SK-N-SH (cell line): ENCODE data around the gene C6orf118.

ENCODE experiments used
- EP300 ChIP-seq, 2 experiments: IDR thresholded peaks; 2 replicates each; pipeline versions ENCODE4 v1.4.0 to v1.6.1; 2012; ENCODE audit warnings: borderline replicate concordance in 1 of 2, low read depth in 1 of 2, low read length in 1 of 2
- FOSL2 ChIP-seq: IDR thresholded peaks from 2 replicates; pipeline ENCODE4 v1.4.0; 2012; ENCODE audit warnings: low read depth, mild to moderate bottlenecking, moderate library complexity, borderline replicate concordance
- FOXM1 ChIP-seq: IDR thresholded peaks from 2 replicates; pipeline ENCODE4 v1.4.0; 2012; ENCODE audit warnings: low read depth, mild to moderate bottlenecking
- RAD21 ChIP-seq: IDR thresholded peaks from 2 replicates; pipeline ENCODE4 v1.6.1; 2012; ENCODE audit warnings: mild to moderate bottlenecking, low read length
- RCOR1 ChIP-seq: fragments of 150-350 bp; IDR thresholded peaks from 2 replicates; pipeline ENCODE4 v1.6.1; 2017; ENCODE audit warnings: antibody characterized with exemption, low read length
- TEAD4 ChIP-seq: IDR thresholded peaks from 2 replicates; pipeline ENCODE4 v1.4.0; 2012; ENCODE audit warnings: mild to moderate bottlenecking, borderline replicate concordance; ENCODE audit not compliant: insufficient read depth
- TF ChIP-seq, protein P1 (sequence below): fragments of 200-600 bp; sonication (generic); IDR thresholded peaks from 2 replicates; pipeline ENCODE4 v1.6.1; 2017; ENCODE audit warnings: antibody characterized with exemption, mild to moderate bottlenecking, moderate library complexity

- TF ChIP-seq EP300 (IDR thresholded peaks at IDR 0.05; ENCODE audit: borderline replicate concordance in 1 of 2, low read depth in 1 of 2, low read length in 1 of 2) (no peak), RCOR1 (no peak), FOXM1 (no peak), TEAD4 (no peak), RAD21 (no peak), FOSL2 (no peak)
- TF ChIP-seq, protein P1, sequence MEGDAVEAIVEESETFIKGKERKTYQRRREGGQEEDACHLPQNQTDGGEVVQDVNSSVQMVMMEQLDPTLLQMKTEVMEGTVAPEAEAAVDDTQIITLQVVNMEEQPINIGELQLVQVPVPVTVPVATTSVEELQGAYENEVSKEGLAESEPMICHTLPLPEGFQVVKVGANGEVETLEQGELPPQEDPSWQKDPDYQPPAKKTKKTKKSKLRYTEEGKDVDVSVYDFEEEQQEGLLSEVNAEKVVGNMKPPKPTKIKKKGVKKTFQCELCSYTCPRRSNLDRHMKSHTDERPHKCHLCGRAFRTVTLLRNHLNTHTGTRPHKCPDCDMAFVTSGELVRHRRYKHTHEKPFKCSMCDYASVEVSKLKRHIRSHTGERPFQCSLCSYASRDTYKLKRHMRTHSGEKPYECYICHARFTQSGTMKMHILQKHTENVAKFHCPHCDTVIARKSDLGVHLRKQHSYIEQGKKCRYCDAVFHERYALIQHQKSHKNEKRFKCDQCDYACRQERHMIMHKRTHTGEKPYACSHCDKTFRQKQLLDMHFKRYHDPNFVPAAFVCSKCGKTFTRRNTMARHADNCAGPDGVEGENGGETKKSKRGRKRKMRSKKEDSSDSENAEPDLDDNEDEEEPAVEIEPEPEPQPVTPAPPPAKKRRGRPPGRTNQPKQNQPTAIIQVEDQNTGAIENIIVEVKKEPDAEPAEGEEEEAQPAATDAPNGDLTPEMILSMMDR: no peak
Measured at GRCh38 chr6:165321150-165321549, 11.7 kb upstream of the C6orf118 start.
